Globus pallidus (tissue), 1 donor: ENCODE data around the gene H2BK1.
A peak's percentile ranks its signal among the peaks of the same experiment; 100 is the strongest.

ENCODE experiments used
- DNase-seq: peaks from one replicate; pipeline ENCODE4 v3.0.0-alpha.2; 2015; ENCODE audit warnings: low spot score

Gene H2BK1

GRCh38 chr7:151178236-151178635 lies 32.1 kb downstream of the H2BK1 start:
- DNase-seq, result no peak

GRCh38 chr7:151177310-151177709 lies 33.0 kb downstream of the H2BK1 start:
- DNase-seq, result no peak

GRCh38 chr7:151176401-151176800 lies 33.9 kb downstream of the H2BK1 start:
- DNase-seq, result no peak

- no peak for DNase-seq
Observed at GRCh38 chr7:151175793-151176311, 34.4 kb downstream of the H2BK1 start.

- DNase-seq, result no peak
Observed at GRCh38 chr7:151175047-151175792, 35.1 kb downstream of the H2BK1 start.

GRCh38 chr7:151174246-151175046 lies 35.8 kb downstream of the H2BK1 start:
- DNase-seq, result no peak

- DNase-seq, result no peak
Observed at GRCh38 chr7:151173386-151174245, 36.7 kb downstream of the H2BK1 start.

- DNase-seq, result peak; percentile 72
Observed at GRCh38 chr7:151172273-151173141, 37.8 kb downstream of the H2BK1 start.

GRCh38 chr7:151168787-151169162 lies 41.5 kb downstream of the H2BK1 start:
- no peak for DNase-seq

- DNase-seq, result no peak
Observed at GRCh38 chr7:151168003-151168786, 42.1 kb downstream of the H2BK1 start.

GRCh38 chr7:151167197-151167961 lies 42.9 kb downstream of the H2BK1 start, which contains the start of gene GBX1:
TSS of gene GBX1 (minus strand) at chr7:151167694. CDS start at chr7:151167548, 146 bp downstream.
- no peak for DNase-seq

GRCh38 chr7:151166629-151167196 lies 43.6 kb downstream of the H2BK1 start:
- DNase-seq, result no peak

- no peak for DNase-seq
Observed at GRCh38 chr7:151161757-151162156, 48.5 kb downstream of the H2BK1 start.
